Testis (tissue), 2 donors: ENCODE data around the gene EPHB1.

ENCODE experiments used
- POLR2A ChIP-seq: fragments of 450-650 bp; IDR thresholded peaks from one replicate; pipeline ENCODE4 v1.6.1; 2017; ENCODE audit warnings: antibody characterized with exemption, mild to moderate bottlenecking, moderate library complexity
- TF ChIP-seq, protein P1 (sequence below), 3 experiments: fragments of 450-650 bp in 2 of 3; fragments of 200-600 bp in 1 of 3; sonication (generic) in 1 of 3; IDR thresholded peaks; one replicate each; pipeline ENCODE4 v1.5.1; 2016 to 2019; ENCODE audit warnings: antibody characterized with exemption in 3 of 3, mild to moderate bottlenecking in 2 of 3, moderate library complexity in 1 of 3

GRCh38 chr3:135141160-135141559, 346.1 kb downstream of the EPHB1 start:
- no peak for TF ChIP-seq POLR2A
- TF ChIP-seq, protein P1, sequence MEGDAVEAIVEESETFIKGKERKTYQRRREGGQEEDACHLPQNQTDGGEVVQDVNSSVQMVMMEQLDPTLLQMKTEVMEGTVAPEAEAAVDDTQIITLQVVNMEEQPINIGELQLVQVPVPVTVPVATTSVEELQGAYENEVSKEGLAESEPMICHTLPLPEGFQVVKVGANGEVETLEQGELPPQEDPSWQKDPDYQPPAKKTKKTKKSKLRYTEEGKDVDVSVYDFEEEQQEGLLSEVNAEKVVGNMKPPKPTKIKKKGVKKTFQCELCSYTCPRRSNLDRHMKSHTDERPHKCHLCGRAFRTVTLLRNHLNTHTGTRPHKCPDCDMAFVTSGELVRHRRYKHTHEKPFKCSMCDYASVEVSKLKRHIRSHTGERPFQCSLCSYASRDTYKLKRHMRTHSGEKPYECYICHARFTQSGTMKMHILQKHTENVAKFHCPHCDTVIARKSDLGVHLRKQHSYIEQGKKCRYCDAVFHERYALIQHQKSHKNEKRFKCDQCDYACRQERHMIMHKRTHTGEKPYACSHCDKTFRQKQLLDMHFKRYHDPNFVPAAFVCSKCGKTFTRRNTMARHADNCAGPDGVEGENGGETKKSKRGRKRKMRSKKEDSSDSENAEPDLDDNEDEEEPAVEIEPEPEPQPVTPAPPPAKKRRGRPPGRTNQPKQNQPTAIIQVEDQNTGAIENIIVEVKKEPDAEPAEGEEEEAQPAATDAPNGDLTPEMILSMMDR (IDR thresholded peaks at IDR 0.05) = no peak
